Gastroesophageal sphincter (tissue), 3 donors: ENCODE results near the gene TMEM232.

Source experiments
- EP300 ChIP-seq: sonication (generic); formaldehyde crosslinking; IDR thresholded peaks from one replicate; pipeline ENCODE4 v1.6.1; 2017; ENCODE audit warnings: antibody characterized with exemption, mild to moderate bottlenecking
- POLR2A ChIP-seq, 2 donors: fragments of 450-650 bp; IDR thresholded peaks; one replicate each; pipeline ENCODE4 v1.6.1; 2017; ENCODE audit warnings: antibody characterized with exemption in 2 of 2, mild to moderate bottlenecking in 2 of 2, moderate library complexity in 1 of 2
- POLR2AphosphoS5 ChIP-seq: sonication (generic); formaldehyde crosslinking; IDR thresholded peaks from one replicate; pipeline ENCODE4 v1.6.1; 2017; ENCODE audit warnings: antibody characterized with exemption
- TF ChIP-seq, protein P1 (sequence below), 4 experiments: fragments of 200-600 bp in 2 of 4; fragments of 450-650 bp in 2 of 4; sonication (generic) in 1 of 4; IDR thresholded peaks; one replicate each; pipeline ENCODE4 v1.5.1; 2017 to 2019; ENCODE audit warnings: antibody characterized with exemption in 4 of 4, mild to moderate bottlenecking in 2 of 4, moderate library complexity in 2 of 4

- TF ChIP-seq, protein P1, sequence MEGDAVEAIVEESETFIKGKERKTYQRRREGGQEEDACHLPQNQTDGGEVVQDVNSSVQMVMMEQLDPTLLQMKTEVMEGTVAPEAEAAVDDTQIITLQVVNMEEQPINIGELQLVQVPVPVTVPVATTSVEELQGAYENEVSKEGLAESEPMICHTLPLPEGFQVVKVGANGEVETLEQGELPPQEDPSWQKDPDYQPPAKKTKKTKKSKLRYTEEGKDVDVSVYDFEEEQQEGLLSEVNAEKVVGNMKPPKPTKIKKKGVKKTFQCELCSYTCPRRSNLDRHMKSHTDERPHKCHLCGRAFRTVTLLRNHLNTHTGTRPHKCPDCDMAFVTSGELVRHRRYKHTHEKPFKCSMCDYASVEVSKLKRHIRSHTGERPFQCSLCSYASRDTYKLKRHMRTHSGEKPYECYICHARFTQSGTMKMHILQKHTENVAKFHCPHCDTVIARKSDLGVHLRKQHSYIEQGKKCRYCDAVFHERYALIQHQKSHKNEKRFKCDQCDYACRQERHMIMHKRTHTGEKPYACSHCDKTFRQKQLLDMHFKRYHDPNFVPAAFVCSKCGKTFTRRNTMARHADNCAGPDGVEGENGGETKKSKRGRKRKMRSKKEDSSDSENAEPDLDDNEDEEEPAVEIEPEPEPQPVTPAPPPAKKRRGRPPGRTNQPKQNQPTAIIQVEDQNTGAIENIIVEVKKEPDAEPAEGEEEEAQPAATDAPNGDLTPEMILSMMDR (IDR thresholded peaks at IDR 0.05): no peak
- TF ChIP-seq POLR2AphosphoS5 (no peak), EP300 (no peak), POLR2A (IDR thresholded peaks at IDR 0.05) (no peak)
These were observed 9.9 kb downstream of the TMEM232 start for GRCh38 chr5:110716247-110717245.
